SK-N-SH (cell line): ENCODE results near the gene CLINT1.

Experiments used
- CTCF ChIP-seq: fragments of 200-600 bp; sonication (generic); IDR thresholded peaks from 2 replicates; pipeline ENCODE4 v1.6.1; 2017; ENCODE audit warnings: antibody characterized with exemption, mild to moderate bottlenecking, moderate library complexity
- RAD21 ChIP-seq: IDR thresholded peaks from 2 replicates; pipeline ENCODE4 v1.6.1; 2012; ENCODE audit warnings: mild to moderate bottlenecking, low read length
- RFX5 ChIP-seq: IDR thresholded peaks from 2 replicates; pipeline ENCODE4 v1.6.1; 2012; ENCODE audit warnings: mild to moderate bottlenecking, improper control_type of control experiment, low read length

DNA sequence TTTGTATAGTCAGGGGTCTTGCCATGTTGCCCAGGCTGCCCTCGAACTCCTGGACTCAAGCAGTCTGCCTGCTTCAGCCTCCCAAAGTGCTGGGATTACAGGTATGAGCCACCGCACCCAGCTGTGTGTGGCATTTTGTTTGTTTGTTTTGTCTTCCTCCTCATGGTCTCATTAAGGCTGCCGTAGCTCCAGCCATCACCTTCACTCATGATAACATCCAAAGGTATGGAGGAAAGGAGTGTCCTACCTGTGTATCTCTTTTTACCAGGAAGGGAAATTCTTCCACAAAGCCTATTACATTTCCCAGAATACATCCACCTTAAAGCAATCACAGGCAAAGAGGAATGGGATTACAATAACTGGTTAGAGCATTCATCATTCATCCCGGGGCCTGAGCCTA lies 88.3 kb downstream of the CLINT1 start:
- no peak for TF ChIP-seq CTCF
- no peak for TF ChIP-seq RFX5
- TF ChIP-seq RAD21 = no peak
